Measurements from ENCODE around the gene NSMF. TPM values are rescaled to one million over a fixed set of nuclear protein-coding genes. Genes with fewer than 3 reads are reported as not detected.

NSMF gene
- total and polyA plus RNA-seq, 2 experiments from 2014 or later, result 20.3 to 103 TPM

DNA sequence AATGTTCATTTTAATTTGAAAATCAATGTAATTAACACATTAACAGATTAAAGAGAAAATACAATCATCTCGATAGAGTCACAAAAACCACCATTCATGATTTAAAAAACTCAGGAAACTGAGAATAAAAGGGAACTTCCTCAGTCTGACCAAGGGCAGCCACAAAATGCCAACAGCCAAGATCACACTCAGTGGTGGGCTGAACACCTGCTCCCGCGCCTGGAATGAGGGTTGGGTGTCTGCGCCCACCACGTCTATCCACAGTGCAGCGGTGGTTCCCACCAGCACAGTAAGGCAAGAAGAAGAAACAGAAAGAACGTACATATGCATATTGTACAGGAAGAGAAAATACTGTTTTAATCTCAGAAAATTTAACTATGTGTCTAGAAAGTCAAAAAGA, 11.7 kb upstream of the NSMF start (continued):
- TF ChIP-seq, protein P1, sequence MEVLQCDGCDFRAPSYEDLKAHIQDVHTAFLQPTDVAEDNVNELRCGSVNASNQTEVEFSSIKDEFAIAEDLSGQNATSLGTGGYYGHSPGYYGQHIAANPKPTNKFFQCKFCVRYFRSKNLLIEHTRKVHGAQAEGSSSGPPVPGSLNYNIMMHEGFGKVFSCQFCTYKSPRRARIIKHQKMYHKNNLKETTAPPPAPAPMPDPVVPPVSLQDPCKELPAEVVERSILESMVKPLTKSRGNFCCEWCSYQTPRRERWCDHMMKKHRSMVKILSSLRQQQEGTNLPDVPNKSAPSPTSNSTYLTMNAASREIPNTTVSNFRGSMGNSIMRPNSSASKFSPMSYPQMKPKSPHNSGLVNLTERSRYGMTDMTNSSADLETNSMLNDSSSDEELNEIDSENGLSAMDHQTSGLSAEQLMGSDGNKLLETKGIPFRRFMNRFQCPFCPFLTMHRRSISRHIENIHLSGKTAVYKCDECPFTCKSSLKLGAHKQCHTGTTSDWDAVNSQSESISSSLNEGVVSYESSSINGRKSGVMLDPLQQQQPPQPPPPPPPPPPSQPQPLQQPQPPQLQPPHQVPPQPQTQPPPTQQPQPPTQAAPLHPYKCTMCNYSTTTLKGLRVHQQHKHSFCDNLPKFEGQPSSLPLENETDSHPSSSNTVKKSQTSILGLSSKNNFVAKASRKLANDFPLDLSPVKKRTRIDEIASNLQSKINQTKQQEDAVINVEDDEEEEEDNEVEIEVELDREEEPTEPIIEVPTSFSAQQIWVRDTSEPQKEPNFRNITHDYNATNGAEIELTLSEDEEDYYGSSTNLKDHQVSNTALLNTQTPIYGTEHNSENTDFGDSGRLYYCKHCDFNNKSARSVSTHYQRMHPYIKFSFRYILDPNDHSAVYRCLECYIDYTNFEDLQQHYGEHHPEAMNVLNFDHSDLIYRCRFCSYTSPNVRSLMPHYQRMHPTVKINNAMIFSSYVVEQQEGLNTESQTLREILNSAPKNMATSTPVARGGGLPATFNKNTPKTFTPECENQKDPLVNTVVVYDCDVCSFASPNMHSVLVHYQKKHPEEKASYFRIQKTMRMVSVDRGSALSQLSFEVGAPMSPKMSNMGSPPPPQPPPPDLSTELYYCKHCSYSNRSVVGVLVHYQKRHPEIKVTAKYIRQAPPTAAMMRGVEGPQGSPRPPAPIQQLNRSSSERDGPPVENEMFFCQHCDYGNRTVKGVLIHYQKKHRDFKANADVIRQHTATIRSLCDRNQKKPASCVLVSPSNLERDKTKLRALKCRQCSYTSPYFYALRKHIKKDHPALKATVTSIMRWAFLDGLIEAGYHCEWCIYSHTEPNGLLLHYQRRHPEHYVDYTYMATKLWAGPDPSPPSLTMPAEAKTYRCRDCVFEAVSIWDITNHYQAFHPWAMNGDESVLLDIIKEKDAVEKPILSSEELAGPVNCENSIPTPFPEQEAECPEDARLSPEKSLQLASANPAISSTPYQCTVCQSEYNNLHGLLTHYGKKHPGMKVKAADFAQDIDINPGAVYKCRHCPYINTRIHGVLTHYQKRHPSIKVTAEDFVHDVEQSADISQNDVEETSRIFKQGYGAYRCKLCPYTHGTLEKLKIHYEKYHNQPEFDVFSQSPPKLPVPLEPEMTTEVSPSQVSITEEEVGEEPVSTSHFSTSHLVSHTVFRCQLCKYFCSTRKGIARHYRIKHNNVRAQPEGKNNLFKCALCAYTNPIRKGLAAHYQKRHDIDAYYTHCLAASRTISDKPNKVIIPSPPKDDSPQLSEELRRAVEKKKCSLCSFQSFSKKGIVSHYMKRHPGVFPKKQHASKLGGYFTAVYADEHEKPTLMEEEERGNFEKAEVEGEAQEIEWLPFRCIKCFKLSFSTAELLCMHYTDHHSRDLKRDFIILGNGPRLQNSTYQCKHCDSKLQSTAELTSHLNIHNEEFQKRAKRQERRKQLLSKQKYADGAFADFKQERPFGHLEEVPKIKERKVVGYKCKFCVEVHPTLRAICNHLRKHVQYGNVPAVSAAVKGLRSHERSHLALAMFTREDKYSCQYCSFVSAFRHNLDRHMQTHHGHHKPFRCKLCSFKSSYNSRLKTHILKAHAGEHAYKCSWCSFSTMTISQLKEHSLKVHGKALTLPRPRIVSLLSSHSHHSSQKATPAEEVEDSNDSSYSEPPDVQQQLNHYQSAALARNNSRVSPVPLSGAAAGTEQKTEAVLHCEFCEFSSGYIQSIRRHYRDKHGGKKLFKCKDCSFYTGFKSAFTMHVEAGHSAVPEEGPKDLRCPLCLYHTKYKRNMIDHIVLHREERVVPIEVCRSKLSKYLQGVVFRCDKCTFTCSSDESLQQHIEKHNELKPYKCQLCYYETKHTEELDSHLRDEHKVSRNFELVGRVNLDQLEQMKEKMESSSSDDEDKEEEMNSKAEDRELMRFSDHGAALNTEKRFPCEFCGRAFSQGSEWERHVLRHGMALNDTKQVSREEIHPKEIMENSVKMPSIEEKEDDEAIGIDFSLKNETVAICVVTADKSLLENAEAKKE (CRISPR knock-in tag; IDR thresholded peaks at IDR 0.05), result no peak
- TF ChIP-seq NANOG (IDR thresholded peaks at IDR 0.05; ENCODE audit: borderline replicate concordance) (no peak), CREB1 (CRISPR knock-in tag; IDR thresholded peaks at IDR 0.05; ENCODE audit: low read depth) (no peak), STAT1 (IDR thresholded peaks at IDR 0.05; ENCODE audit: unreplicated experiment) (no peak)

DNA sequence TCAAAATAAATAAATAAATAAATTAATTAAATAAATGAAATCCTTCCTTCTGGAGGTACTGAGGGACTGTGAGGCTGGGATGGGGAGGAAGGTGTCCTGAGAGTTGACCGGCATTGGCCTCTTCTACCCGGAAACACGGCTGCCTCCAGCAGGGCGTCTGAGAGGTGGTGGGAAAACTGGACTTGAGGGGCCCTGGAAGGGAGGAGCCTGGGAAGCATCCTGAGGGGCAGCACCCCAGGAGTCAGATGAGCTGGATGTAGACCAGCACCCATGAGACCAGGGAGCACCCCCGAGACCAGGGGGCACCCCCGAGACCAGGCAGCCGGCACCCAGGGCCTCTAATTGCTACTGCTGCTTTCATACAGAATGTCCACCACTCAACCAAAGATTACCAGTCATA, 8.8 kb upstream of the NSMF start:
- Mint-ChIP-seq H3K4me3 (no peak overlapping the region), H3K27me3 (ENCODE audit: insufficient read depth, low read depth, poor library complexity) (peaks cover 8% of the 10 kb centered on the region), H3K9me3 (peaks cover 2% of the 10 kb centered on the region), H3K27ac (no peak overlapping the region), H3K4me1 (no peaks in the 10 kb centered on the region), H3K36me3 (ENCODE audit: low read depth) (no peaks in the 10 kb centered on the region; the same call in 2 of the 3 replicates)
- Histone ChIP-seq H3K79me2 (replicated peaks; ENCODE audit: insufficient read depth) (no peaks in the 10 kb centered on the region), H3K4me1 (ENCODE audit: insufficient read depth) (no peaks in the 10 kb centered on the region), H3K27ac (ENCODE audit: low read depth) (no peak overlapping the region), H4K20me1 (replicated peaks; ENCODE audit: insufficient read depth) (no peaks in the 10 kb centered on the region), H3K4me3 (no peak overlapping the region), H3K27me3 (ENCODE audit: insufficient read depth) (no peaks in the 10 kb centered on the region), H3K36me3 (ENCODE audit: insufficient read depth) (no peaks in the 10 kb centered on the region), H2AFZ (no peak overlapping the region), H3K9me2 (ENCODE audit: insufficient read depth) (no peaks in the 10 kb centered on the region), H3F3A (replicated peaks; ENCODE audit: low read depth) (no peaks in the 10 kb centered on the region), H3K4me2 (no peak overlapping the region)
- ATAC-seq, result no peak
- TF ChIP-seq JUNB (IDR thresholded peaks at IDR 0.05; ENCODE audit: unreplicated experiment) (no peak), EZH2phosphoT487 (IDR thresholded peaks at IDR 0.05; ENCODE audit: unreplicated experiment) (no peak), NANOG (IDR thresholded peaks at IDR 0.05; ENCODE audit: borderline replicate concordance) (no peak), POLR2AphosphoS5 (IDR thresholded peaks at IDR 0.05; ENCODE audit: low read depth) (no peak), CREB1 (CRISPR knock-in tag; IDR thresholded peaks at IDR 0.05; ENCODE audit: low read depth) (no peak), STAT1 (IDR thresholded peaks at IDR 0.05; ENCODE audit: unreplicated experiment) (no peak), EZH2 (IDR thresholded peaks at IDR 0.05; ENCODE audit: low read depth, unreplicated experiment) (no peak), ZNF331 (CRISPR knock-in tag; IDR thresholded peaks at IDR 0.05; ENCODE audit: low read depth) (no peak), ZNF114 (CRISPR knock-in tag; IDR thresholded peaks at IDR 0.05) (no peak)
- TF ChIP-seq, protein P2, sequence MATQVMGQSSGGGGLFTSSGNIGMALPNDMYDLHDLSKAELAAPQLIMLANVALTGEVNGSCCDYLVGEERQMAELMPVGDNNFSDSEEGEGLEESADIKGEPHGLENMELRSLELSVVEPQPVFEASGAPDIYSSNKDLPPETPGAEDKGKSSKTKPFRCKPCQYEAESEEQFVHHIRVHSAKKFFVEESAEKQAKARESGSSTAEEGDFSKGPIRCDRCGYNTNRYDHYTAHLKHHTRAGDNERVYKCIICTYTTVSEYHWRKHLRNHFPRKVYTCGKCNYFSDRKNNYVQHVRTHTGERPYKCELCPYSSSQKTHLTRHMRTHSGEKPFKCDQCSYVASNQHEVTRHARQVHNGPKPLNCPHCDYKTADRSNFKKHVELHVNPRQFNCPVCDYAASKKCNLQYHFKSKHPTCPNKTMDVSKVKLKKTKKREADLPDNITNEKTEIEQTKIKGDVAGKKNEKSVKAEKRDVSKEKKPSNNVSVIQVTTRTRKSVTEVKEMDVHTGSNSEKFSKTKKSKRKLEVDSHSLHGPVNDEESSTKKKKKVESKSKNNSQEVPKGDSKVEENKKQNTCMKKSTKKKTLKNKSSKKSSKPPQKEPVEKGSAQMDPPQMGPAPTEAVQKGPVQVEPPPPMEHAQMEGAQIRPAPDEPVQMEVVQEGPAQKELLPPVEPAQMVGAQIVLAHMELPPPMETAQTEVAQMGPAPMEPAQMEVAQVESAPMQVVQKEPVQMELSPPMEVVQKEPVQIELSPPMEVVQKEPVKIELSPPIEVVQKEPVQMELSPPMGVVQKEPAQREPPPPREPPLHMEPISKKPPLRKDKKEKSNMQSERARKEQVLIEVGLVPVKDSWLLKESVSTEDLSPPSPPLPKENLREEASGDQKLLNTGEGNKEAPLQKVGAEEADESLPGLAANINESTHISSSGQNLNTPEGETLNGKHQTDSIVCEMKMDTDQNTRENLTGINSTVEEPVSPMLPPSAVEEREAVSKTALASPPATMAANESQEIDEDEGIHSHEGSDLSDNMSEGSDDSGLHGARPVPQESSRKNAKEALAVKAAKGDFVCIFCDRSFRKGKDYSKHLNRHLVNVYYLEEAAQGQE (IDR thresholded peaks at IDR 0.05; ENCODE audit: unreplicated experiment), result no peak
- TF ChIP-seq, protein P3, sequence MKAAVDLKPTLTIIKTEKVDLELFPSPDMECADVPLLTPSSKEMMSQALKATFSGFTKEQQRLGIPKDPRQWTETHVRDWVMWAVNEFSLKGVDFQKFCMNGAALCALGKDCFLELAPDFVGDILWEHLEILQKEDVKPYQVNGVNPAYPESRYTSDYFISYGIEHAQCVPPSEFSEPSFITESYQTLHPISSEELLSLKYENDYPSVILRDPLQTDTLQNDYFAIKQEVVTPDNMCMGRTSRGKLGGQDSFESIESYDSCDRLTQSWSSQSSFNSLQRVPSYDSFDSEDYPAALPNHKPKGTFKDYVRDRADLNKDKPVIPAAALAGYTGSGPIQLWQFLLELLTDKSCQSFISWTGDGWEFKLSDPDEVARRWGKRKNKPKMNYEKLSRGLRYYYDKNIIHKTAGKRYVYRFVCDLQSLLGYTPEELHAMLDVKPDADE (IDR thresholded peaks at IDR 0.05), result no peak
- DNase-seq (ENCODE audit: low spot score), result no peak
